Lung (tissue), 12 donors: ENCODE measurements around the gene ASCC3. TPM values are rescaled to one million over a fixed set of nuclear protein-coding genes. Genes with fewer than 3 reads are reported as not detected.

Source experiments
- ATAC-seq: fragments of 200-7000 bp; cut with Tn5 transposase; one replicate; pipeline ENCODE4 v1.9.1; 2020; ENCODE audit warnings: moderate number of reproducible peaks; ENCODE audit not compliant: insufficient read depth, low FRiP score
- DNase-seq, 3 donors: peaks; one replicate each; pipeline ENCODE4 v3.0.0-alpha.2; 2013 to 2017
- H3K27ac ChIP-seq, 2 donors: one replicate each; pipeline ENCODE4 v1.5.1; 2013; ENCODE audit warnings: mild to moderate bottlenecking in 2 of 2, moderate library complexity in 2 of 2, control low read depth in 1 of 2, inconsistent platforms in 1 of 2, low read depth in 1 of 2, low read length in 1 of 2
- H3K27me3 ChIP-seq, 3 donors: one replicate each; pipeline ENCODE4 v1.5.1; 2013; ENCODE audit warnings: low read length in 2 of 3; ENCODE audit not compliant: control insufficient read depth in 3 of 3, insufficient read depth in 3 of 3
- H3K36me3 ChIP-seq, 4 donors: one replicate each; pipeline ENCODE4 v1.5.1; 2013; ENCODE audit warnings: low read length in 4 of 4, mild to moderate bottlenecking in 1 of 4, moderate library complexity in 1 of 4; ENCODE audit not compliant: control insufficient read depth in 4 of 4, insufficient read depth in 4 of 4
- H3K4me1 ChIP-seq, 5 donors: one replicate each; pipeline ENCODE4 v1.5.1; 2013; ENCODE audit warnings: low read length in 5 of 5, mild to moderate bottlenecking in 2 of 5, moderate library complexity in 1 of 5; ENCODE audit not compliant: control insufficient read depth in 5 of 5, insufficient read depth in 5 of 5
- H3K4me3 ChIP-seq: one replicate; pipeline ENCODE4 v1.5.1; 2013; ENCODE audit warnings: mild to moderate bottlenecking, control low read depth, moderate library complexity
- H3K9ac ChIP-seq, 2 donors: one replicate each; pipeline ENCODE4 v1.5.1; 2013; ENCODE audit warnings: low read length in 2 of 2, control low read depth in 1 of 2; ENCODE audit not compliant: insufficient read depth in 1 of 2
- H3K9me3 ChIP-seq, 4 donors: one replicate each; pipeline ENCODE4 v1.5.1; 2013; ENCODE audit warnings: low read length in 3 of 4, mild to moderate bottlenecking in 1 of 4, moderate library complexity in 1 of 4; ENCODE audit not compliant: control insufficient read depth in 4 of 4, insufficient read depth in 3 of 4
- CTCF ChIP-seq: IDR thresholded peaks from 2 replicates; pipeline ENCODE4 v1.5.1; 2012; ENCODE audit warnings: mild to moderate bottlenecking; ENCODE audit errors: control extremely low read depth, extremely low read depth
- WGBS, 2 donors: extraction: QIAGEN DNeasy Blood & Tissue Kit; methylation state at CpG; one replicate each; pipeline ENCODE4 v1.1.7; 2013; 5-methylcytosine and 5-hydroxymethylcytosine counted together
- polyA plus RNA-seq, 2 donors: library from polyadenylated mRNA; stranded (reverse); fragments of 200-250 nt; gene quantifications; one replicate each; pipeline ENCODE4 v1.2.1, GENCODE V29; 2013
- total RNA-seq, 2 donors: library from RNA; depleted of rRNA in 1 of 2; stranded (reverse); fragments of >200 nt in 1 of 2; gene quantifications; one replicate each; pipeline ENCODE4 v1.2.1, GENCODE V29; 2014 to 2021
- donor health status: control.
- donor health status: control.
- donor health status: Bipolar disorder and iron deficiency.
- donor health status: healthy.
- donor health status: DM: yes; HTN: yes; CAD: no.

The ASCC3 gene
- total and polyA plus RNA-seq, 4 donors = 5.3 to 49.2 (median 22.0) TPM

- H3K9me3 ChIP-seq = peaks cover 0 to 4% (median under 1%) of the 10 kb centered on the region in 4 donors
- no peak overlapping the region for H3K9ac ChIP-seq
- DNase-seq (no peak), ATAC-seq (no peak)
- H3K4me1 ChIP-seq = no peaks in the 10 kb centered on the region
- H3K27ac ChIP-seq = no peak overlapping the region
- 94 to 97% methylated on average over 5 of the region's 5 CpGs for whole genome bisulfite sequencing, 2 donors
- peaks cover 0 to 3% (median 0%) of the 10 kb centered on the region in 4 donors for H3K36me3 ChIP-seq
- no peaks in the 10 kb centered on the region for H3K27me3 ChIP-seq
- no peak for TF ChIP-seq CTCF
- H3K4me3 ChIP-seq = no peak overlapping the region
Measured at GRCh38 chr6:100704961-100705360, 176.2 kb downstream of the ASCC3 start.

DNA sequence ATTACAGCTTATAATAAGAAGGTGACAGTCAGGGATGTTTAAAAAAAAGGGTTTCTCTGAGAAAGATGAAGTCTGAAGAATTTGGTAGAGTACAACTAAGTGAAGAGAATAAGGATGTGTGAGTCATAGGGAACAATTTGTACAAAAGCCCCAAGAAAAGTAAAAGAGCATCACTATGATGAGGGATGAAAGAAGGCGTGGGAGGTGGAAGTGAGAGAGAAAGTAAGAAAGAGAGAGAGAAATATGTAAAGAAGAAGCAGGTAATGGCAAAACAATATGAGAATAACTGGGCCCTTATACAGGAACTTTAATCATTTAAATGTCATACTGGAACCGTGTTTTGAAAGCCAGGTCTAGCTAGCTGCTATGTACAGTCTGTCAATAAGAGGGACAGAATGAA is 179.4 kb downstream of the ASCC3 start:
- no peak for TF ChIP-seq CTCF
- ATAC-seq (no peak), DNase-seq (no peak)
- H3K4me3 ChIP-seq = no peak overlapping the region
- H3K9ac ChIP-seq = no peak overlapping the region
- H3K9me3 ChIP-seq = peaks cover 0 to 4% (median 1%) of the 10 kb centered on the region in 4 donors
- peaks cover 0 to 3% (median 0%) of the 10 kb centered on the region in 4 donors for H3K36me3 ChIP-seq
- H3K4me1 ChIP-seq = no peaks in the 10 kb centered on the region
- no peak overlapping the region for H3K27ac ChIP-seq
- WGBS, 2 donors = 94 to 98% methylated on average over 2 of the region's 2 CpGs
- no peaks in the 10 kb centered on the region for H3K27me3 ChIP-seq

- WGBS, 2 donors = 97 to 100% methylated on average over 3 of the region's 3 CpGs
- Histone ChIP-seq H3K4me3 (no peak overlapping the region), H3K9me3 (peaks cover 0 to 4% (median 1%) of the 10 kb centered on the region in 4 donors), H3K9ac (no peak overlapping the region), H3K36me3 (peaks cover 0 to 3% (median 0%) of the 10 kb centered on the region in 4 donors), H3K27me3 (no peaks in the 10 kb centered on the region), H3K27ac (no peak overlapping the region), H3K4me1 (no peaks in the 10 kb centered on the region)
- DNase-seq (no peak), ATAC-seq (no peak)
- TF ChIP-seq CTCF = no peak
Measured at GRCh38 chr6:100700009-100700408, 181.1 kb downstream of the ASCC3 start.

GRCh38 chr6:100695445-100695844 is 185.7 kb downstream of the ASCC3 start:
- ATAC-seq (no peak), DNase-seq (no peak)
- Histone ChIP-seq H3K4me3 (no peak overlapping the region), H3K9me3 (peaks cover 0 to 3% (median 1%) of the 10 kb centered on the region in 4 donors), H3K27me3 (no peaks in the 10 kb centered on the region), H3K36me3 (no peaks in the 10 kb centered on the region), H3K9ac (no peak overlapping the region), H3K4me1 (no peaks in the 10 kb centered on the region), H3K27ac (no peak overlapping the region)
- TF ChIP-seq CTCF = no peak
- 88 to 93% methylated on average over 1 of the region's 1 CpG for WGBS, 2 donors
